ENCODE results near the gene ARHGEF39. TPM values are rescaled to one million over a fixed set of nuclear protein-coding genes. Genes with fewer than 3 reads are reported as not detected.

Gene ARHGEF39, protein sequence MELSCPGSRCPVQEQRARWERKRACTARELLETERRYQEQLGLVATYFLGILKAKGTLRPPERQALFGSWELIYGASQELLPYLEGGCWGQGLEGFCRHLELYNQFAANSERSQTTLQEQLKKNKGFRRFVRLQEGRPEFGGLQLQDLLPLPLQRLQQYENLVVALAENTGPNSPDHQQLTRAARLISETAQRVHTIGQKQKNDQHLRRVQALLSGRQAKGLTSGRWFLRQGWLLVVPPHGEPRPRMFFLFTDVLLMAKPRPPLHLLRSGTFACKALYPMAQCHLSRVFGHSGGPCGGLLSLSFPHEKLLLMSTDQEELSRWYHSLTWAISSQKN
- 1.5 and 12.6 TPM in 2 replicates for total RNA-seq
- 5.6 and 36.9 TPM in 2 replicates for polyA plus RNA-seq

DNA sequence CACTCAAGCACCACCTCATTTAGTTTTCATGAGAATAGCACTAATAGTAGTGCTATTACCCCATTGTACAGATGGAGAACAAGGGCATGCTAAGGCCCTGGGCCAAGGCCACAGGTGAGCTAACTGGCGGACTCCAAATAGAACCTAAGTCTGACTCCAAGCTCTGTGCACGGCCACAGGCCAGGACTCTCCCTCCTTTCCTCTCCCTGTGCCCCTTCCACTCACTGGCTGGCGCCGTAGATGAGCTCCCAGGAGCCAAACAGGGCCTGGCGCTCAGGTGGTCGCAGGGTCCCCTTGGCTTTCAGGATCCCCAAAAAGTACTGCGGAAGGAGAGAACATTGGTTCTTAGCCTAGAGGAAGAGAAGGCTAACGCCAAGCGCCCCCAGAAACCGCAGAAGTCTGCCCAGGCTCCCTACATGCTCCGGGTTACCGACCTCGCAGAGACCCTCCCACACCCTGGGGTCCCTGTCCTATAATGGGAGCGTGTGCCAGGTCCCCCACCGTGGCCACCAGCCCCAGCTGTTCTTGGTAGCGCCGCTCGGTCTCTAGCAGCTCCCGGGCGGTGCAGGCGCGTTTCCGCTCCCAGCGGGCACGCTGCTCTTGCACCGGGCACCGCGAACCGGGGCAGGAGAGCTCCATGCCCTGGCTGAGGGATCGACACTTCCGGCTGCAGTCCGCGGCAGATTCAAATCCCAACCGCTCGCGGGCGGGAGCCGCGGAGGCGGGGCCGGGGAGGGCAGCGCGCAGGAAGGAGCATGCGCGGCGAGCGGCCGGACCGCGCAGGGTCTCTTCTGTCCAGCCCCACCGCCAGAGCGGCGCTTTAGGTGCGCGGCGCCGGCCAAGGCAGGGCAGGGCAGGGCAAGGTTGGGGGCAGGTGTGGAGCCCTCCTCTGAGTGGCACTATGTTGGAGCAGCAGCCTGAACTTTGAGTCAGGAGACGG lies at the start of gene ARHGEF39:
Gene ARHGEF39 (minus strand): TSS at position 665 of the 940 bp plus-strand sequence. CDS start 26 bp downstream, at position 639.
- TF ChIP-seq, protein P1, sequence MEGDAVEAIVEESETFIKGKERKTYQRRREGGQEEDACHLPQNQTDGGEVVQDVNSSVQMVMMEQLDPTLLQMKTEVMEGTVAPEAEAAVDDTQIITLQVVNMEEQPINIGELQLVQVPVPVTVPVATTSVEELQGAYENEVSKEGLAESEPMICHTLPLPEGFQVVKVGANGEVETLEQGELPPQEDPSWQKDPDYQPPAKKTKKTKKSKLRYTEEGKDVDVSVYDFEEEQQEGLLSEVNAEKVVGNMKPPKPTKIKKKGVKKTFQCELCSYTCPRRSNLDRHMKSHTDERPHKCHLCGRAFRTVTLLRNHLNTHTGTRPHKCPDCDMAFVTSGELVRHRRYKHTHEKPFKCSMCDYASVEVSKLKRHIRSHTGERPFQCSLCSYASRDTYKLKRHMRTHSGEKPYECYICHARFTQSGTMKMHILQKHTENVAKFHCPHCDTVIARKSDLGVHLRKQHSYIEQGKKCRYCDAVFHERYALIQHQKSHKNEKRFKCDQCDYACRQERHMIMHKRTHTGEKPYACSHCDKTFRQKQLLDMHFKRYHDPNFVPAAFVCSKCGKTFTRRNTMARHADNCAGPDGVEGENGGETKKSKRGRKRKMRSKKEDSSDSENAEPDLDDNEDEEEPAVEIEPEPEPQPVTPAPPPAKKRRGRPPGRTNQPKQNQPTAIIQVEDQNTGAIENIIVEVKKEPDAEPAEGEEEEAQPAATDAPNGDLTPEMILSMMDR (IDR thresholded peaks at IDR 0.05; ENCODE audit: low read depth, low read length) = peak; percentile 34
- Histone ChIP-seq H3K4me1 (ENCODE audit: low read depth) (peaks cover 12% of the 10 kb centered on the region), H3K27ac (no peak within 1 kb of the TSS), H3K4me3 (peak within 1 kb of the TSS; percentile 47), H3K9me3 (ENCODE audit: low read depth) (no peaks in the 10 kb centered on the region), H3K27me3 (no peaks in the 10 kb centered on the region), H3K36me3 (no peaks in the 10 kb centered on the region)
- DNase-seq (ENCODE audit: low read depth in 1 of 2, low spot score in 1 of 2) = peak; percentile 79 to 90

DNA sequence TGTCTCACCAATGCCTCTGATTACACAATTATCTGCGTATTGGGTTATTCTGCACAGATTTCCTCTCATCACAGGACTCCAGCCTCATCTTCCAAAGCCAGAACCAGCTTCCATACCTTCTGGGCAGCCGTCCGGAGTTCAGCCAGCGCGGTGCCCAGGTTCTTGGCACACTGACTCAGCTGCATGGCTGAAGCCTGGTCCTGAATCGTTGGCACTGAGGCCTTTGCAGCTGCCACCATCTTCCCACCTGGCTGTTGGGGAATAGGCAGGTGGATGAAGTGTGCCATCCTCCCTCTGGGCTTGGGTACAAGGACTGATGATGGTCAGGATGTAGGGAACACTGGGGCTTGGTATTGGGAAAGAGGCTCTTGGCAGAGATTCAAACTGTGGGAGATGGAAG lies 49.1 kb upstream of the ARHGEF39 start:
- Histone ChIP-seq H3K27ac (no peak overlapping the region), H3K36me3 (peaks cover 75% of the 10 kb centered on the region)

DNA sequence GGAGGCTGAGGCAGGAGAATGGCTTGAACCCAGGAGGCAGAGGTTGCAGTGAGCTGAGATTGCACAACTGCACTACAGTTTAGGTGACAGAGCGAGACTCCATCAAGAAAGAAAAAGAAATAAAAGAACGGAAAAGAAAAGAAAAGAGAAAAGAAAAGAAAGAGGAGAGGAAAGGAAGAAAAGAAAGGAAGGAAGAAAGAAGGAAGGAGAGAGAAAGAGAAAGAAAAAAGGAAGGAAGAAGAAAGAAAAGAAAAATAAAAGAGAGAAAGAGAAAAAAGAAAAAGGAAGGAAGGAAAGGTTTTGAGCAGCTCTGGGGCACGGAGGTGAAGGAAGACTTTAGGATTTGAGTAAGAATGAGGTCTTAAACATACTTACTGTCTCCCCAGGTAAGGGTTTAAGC lies 48.6 kb upstream of the ARHGEF39 start:
- TF ChIP-seq, protein P1 (IDR thresholded peaks at IDR 0.05; ENCODE audit: low read depth, low read length) = no peak
- no peak overlapping the region for H3K27ac ChIP-seq
- peaks cover 75% of the 10 kb centered on the region for H3K36me3 ChIP-seq
- no peaks in the 10 kb centered on the region for H3K27me3 ChIP-seq
- H3K4me3 ChIP-seq = no peak overlapping the region
- H3K4me1 ChIP-seq (ENCODE audit: low read depth) = no peaks in the 10 kb centered on the region
- DNase-seq (ENCODE audit: low read depth in 1 of 2, low spot score in 1 of 2) = no peak
- H3K9me3 ChIP-seq (ENCODE audit: low read depth) = no peaks in the 10 kb centered on the region

More for the DNA sequence above, 49.1 kb upstream of the ARHGEF39 start:
- no peaks in the 10 kb centered on the region for H3K27me3 ChIP-seq
- TF ChIP-seq, protein P1 (IDR thresholded peaks at IDR 0.05; ENCODE audit: low read depth, low read length) = no peak
- no peak overlapping the region for H3K4me3 ChIP-seq
- DNase-seq (ENCODE audit: low read depth in 1 of 2, low spot score in 1 of 2) = no peak
- no peaks in the 10 kb centered on the region for H3K9me3 ChIP-seq (ENCODE audit: low read depth)
- no peaks in the 10 kb centered on the region for H3K4me1 ChIP-seq (ENCODE audit: low read depth)

DNA sequence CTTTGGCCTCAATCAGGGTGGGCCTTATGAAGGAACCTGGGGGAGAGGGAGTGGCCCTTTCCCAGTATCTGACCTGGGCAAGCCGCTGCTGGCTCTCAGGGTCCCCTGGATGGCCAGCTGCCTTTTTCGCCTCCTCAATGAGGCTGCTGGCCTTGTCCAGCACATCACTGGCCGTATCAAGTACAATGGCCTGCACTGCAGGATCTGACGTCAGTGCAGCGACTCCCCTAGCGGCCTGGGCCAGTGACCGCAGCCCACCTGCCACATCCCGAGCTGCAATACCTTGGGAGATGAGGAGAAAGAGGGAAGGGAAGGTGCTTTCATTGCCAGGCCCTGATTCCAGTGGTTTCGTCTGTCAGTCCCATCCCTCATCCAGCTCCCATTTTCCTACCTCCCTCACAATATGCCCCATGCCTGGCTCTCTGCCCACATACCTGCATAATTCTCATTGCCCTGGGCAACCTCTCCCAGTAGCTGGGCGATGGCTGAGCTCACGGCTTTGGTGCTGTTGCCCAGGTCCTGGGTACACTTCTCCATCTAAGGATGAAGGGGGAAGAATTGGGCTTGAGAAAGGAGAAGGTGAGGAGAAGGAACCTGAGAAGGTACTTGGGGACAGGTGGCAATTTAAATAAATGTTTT lies 47.9 kb upstream of the ARHGEF39 start:
- H3K9me3 ChIP-seq (ENCODE audit: low read depth) = no peaks in the 10 kb centered on the region
- peaks cover 75% of the 10 kb centered on the region for H3K36me3 ChIP-seq
- DNase-seq (ENCODE audit: low read depth in 1 of 2, low spot score in 1 of 2) = no peak
- H3K4me1 ChIP-seq (ENCODE audit: low read depth) = no peaks in the 10 kb centered on the region
- H3K4me3 ChIP-seq = no peak overlapping the region
- TF ChIP-seq, protein P1 (IDR thresholded peaks at IDR 0.05; ENCODE audit: low read depth, low read length) = no peak
- no peaks in the 10 kb centered on the region for H3K27me3 ChIP-seq
- no peak overlapping the region for H3K27ac ChIP-seq
